ENCODE data around the gene MYO1D. TPM values are rescaled to one million over a fixed set of nuclear protein-coding genes. Genes with fewer than 3 reads are reported as not detected.

The MYO1D gene
- total RNA-seq, 2 experiments from 2014 or later: 0.09 to 0.89 TPM

- Histone ChIP-seq H3K4me3 (ENCODE audit: low read depth, low read length, poor library complexity, severe bottlenecking) (no peak overlapping the region), H3K4me1 (ENCODE audit: insufficient read depth, low read length, poor library complexity, severe bottlenecking) (peaks cover 23% of the 10 kb centered on the region), H3K27ac (ENCODE audit: low read depth, low read length, poor library complexity, severe bottlenecking) (no peak overlapping the region), H3K79me2 (ENCODE audit: insufficient read depth, low read depth, low read length) (no peaks in the 10 kb centered on the region), H2AFZ (ENCODE audit: low read length) (no peak overlapping the region), H3K4me2 (ENCODE audit: low read length) (no peak overlapping the region), H3K9me2 (ENCODE audit: insufficient read depth, low read length) (no peaks in the 10 kb centered on the region), H4K20me1 (ENCODE audit: insufficient read depth, low read length) (0 out of 2 replicates have a peak, but pooled peaks cover 3% of the 10 kb centered on the region), H3K36me3 (ENCODE audit: insufficient read depth, low read length) (peaks cover 5% of the 10 kb centered on the region; the same call in 1 of the 2 replicates), H3K9me3 (ENCODE audit: low read length) (no peaks in the 10 kb centered on the region)
- CTCF ChIA-PET (ENCODE audit: unreplicated experiment): interaction anchor here (0.6 kb wide), 1 partner anchor 171 kb away, joined by 7 read pairs; no protein-coding TSS in a partner anchor
- DNase-seq (ENCODE audit: low spot score): no peak
- intact Hi-C loops (cut with micrococcal nuclease; ENCODE audit: unreplicated experiment): no loop called here
- BruUV-seq (replicated peaks): no TSS peak
- TF ChIP-seq EZH2phosphoT487 (IDR thresholded peaks at IDR 0.05; ENCODE audit: borderline replicate concordance, low read depth, low read length): no peak
- no peak for TF ChIP-seq CTCF (conservative IDR thresholded peaks at IDR 0.05; ENCODE audit: low read length)
- POLR2A ChIA-PET: no interaction called here
Observed at GRCh38 chr17:32488177-32488542, 388.8 kb downstream of the MYO1D start.

GRCh38 chr17:32487473-32488176, 389.3 kb downstream of the MYO1D start:
- Histone ChIP-seq H2AFZ (ENCODE audit: low read length) (no peak overlapping the region), H3K36me3 (ENCODE audit: insufficient read depth, low read length) (peaks cover 5% of the 10 kb centered on the region; the same call in 1 of the 2 replicates), H3K9me2 (ENCODE audit: insufficient read depth, low read length) (no peaks in the 10 kb centered on the region), H3K79me2 (ENCODE audit: insufficient read depth, low read depth, low read length) (no peaks in the 10 kb centered on the region), H4K20me1 (ENCODE audit: insufficient read depth, low read length) (0 out of 2 replicates have a peak, but pooled peaks cover 3% of the 10 kb centered on the region), H3K9me3 (ENCODE audit: low read length) (no peaks in the 10 kb centered on the region), H3K4me2 (ENCODE audit: low read length) (peak overlapping the region; percentile 21; the same call in 1 of the 2 replicates), H3K4me1 (ENCODE audit: insufficient read depth, low read length, poor library complexity, severe bottlenecking) (peaks cover 23% of the 10 kb centered on the region), H3K27ac (ENCODE audit: low read depth, low read length, poor library complexity, severe bottlenecking) (no peak overlapping the region), H3K4me3 (ENCODE audit: low read depth, low read length, poor library complexity, severe bottlenecking) (peak overlapping the region; percentile 54)
- no peak for DNase-seq (ENCODE audit: low spot score)
- CTCF ChIA-PET (ENCODE audit: unreplicated experiment): interaction anchor here (0.6 kb wide), 1 partner anchor 170 kb away, joined by 7 read pairs; no protein-coding TSS in a partner anchor
- no TSS peak for BruUV-seq (replicated peaks)
- POLR2A ChIA-PET: no interaction called here
- TF ChIP-seq CTCF (conservative IDR thresholded peaks at IDR 0.05; ENCODE audit: low read length): no peak
- TF ChIP-seq EZH2phosphoT487 (IDR thresholded peaks at IDR 0.05; ENCODE audit: borderline replicate concordance, low read depth, low read length): no peak
- intact Hi-C loops (cut with micrococcal nuclease; ENCODE audit: unreplicated experiment): loop anchor here (2.0 kb wide), 1 partner anchor 31 kb away; no protein-coding TSS in a partner anchor
